Measurements from ENCODE around the gene BEST1.

Gene BEST1

GRCh38 chr11:62008193-62008592, 58.0 kb downstream of the BEST1 start:
- no peak for TF ChIP-seq Cebpa-rat (IDR thresholded peaks at IDR 0.05)
- H4K20me1 ChIP-seq: no peaks in the 10 kb centered on the region
- H3K4me3 ChIP-seq: no peak overlapping the region
- H3K27ac ChIP-seq: peak overlapping the region in 3 of 11 experiments; percentile 9 to 27 (median 15); a peak in 3 of 22 replicates
- peaks cover 28 to 82% (median 47%) of the 10 kb centered on the region in 10 experiments for H3K4me1 ChIP-seq
- H3K9me3 ChIP-seq (replicated peaks in 1 of 11): peaks cover 0 to 8% (median 0%) of the 10 kb centered on the region in 11 experiments; a peak in 2 of 22 replicates
- H3K27me3 ChIP-seq: no peaks in the 10 kb centered on the region
- no peak overlapping the region for H3K9ac ChIP-seq
- peak overlapping the region in 1 of 11 experiments; percentile 23; a peak in 2 of 22 replicates for H3K4me2 ChIP-seq
- H3K36me3 ChIP-seq: no peaks in the 10 kb centered on the region

- Histone ChIP-seq H3K4me3 (no peak overlapping the region), H3K36me3 (no peaks in the 10 kb centered on the region), H3K9ac (peak overlapping the region in 1 of 11 experiments; percentile 0; a peak in 1 of 22 replicates), H3K4me2 (peak overlapping the region in 3 of 11 experiments; percentile 6 to 44 (median 28); a peak in 3 of 22 replicates), H3K27me3 (no peaks in the 10 kb centered on the region), H3K9me3 (replicated peaks in 1 of 11) (peaks cover 0 to 8% (median 0%) of the 10 kb centered on the region in 11 experiments; a peak in 3 of 22 replicates), H4K20me1 (no peaks in the 10 kb centered on the region), H3K27ac (peak overlapping the region in 6 of 11 experiments; percentile 12 to 51 (median 24); a peak in 9 of 22 replicates), H3K4me1 (peaks cover 23 to 84% (median 35%) of the 10 kb centered on the region in 10 experiments)
- TF ChIP-seq Cebpa-rat (IDR thresholded peaks at IDR 0.05): no peak
These were observed 60.9 kb downstream of the BEST1 start for GRCh38 chr11:62010935-62011528.

DNA sequence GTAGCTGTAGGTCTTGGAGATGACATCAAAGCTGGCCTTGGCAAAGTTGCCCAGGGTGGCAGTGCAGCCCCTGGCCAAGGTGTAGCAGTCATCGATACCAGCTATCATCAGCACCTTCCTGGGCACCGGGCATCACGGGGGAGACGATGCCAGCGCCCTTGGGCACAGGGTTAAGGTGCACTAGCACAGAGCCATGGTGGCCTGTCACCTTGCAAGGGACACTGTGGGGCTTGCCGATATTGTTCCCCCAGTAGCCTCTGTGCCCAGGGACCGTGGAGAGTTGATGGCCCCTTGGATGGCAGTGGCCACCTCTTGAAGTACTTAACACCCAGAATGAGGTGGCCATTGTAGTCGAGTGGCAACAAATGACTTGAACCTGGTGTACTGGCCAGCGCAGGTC, 61.7 kb downstream of the BEST1 start:
- H3K27me3 ChIP-seq: no peaks in the 10 kb centered on the region
- H3K9me3 ChIP-seq (replicated peaks in 1 of 11): peaks cover 0 to 8% (median 0%) of the 10 kb centered on the region in 11 experiments; a peak in 3 of 22 replicates
- no peak overlapping the region for H3K9ac ChIP-seq
- H3K4me3 ChIP-seq: no peak overlapping the region
- H3K27ac ChIP-seq: peak overlapping the region in 3 of 11 experiments; percentile 32 to 100 (median 63); a peak in 6 of 22 replicates
- no peaks in the 10 kb centered on the region for H3K36me3 ChIP-seq
- TF ChIP-seq Cebpa-rat (IDR thresholded peaks at IDR 0.05): no peak
- H4K20me1 ChIP-seq: no peaks in the 10 kb centered on the region
- H3K4me1 ChIP-seq: peaks cover 21 to 82% (median 29%) of the 10 kb centered on the region in 10 experiments
- H3K4me2 ChIP-seq: peak overlapping the region in 3 of 11 experiments; percentile 65 to 80 (median 66); a peak in 5 of 22 replicates

DNA sequence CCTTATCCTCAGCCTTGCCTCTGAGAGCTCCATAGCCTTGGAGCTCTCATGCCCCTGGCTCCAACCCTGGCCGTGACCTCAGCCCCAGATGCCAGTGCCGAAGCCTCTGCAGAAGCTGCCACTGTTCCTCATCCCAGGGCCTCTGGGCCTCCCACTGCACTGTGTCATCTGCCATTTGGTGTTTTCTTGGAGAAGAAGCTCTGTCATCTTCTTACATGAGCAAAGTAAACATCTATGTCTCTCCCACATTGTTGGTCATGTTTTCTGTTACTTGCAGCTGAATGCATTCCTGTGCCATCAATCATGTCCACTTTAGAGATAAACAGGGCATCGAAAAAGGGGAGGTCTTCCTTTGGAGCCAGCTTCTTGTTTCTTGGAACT, 62.3 kb downstream of the BEST1 start:
- TF ChIP-seq Cebpa-rat (IDR thresholded peaks at IDR 0.05): no peak
- Histone ChIP-seq H3K27ac (peak overlapping the region in 8 of 11 experiments; percentile 15 to 100 (median 56); a peak in 13 of 22 replicates), H3K4me1 (peaks cover 21 to 82% (median 29%) of the 10 kb centered on the region in 10 experiments), H3K4me2 (peak overlapping the region in 7 of 11 experiments; percentile 7 to 80 (median 63); a peak in 13 of 22 replicates), H4K20me1 (no peaks in the 10 kb centered on the region), H3K36me3 (no peaks in the 10 kb centered on the region), H3K27me3 (no peaks in the 10 kb centered on the region), H3K9ac (peak overlapping the region in 1 of 11 experiments; percentile 55; a peak in 1 of 22 replicates), H3K9me3 (replicated peaks in 1 of 11) (peaks cover 0 to 8% (median 0%) of the 10 kb centered on the region in 11 experiments; a peak in 3 of 22 replicates), H3K4me3 (no peak overlapping the region)

DNA sequence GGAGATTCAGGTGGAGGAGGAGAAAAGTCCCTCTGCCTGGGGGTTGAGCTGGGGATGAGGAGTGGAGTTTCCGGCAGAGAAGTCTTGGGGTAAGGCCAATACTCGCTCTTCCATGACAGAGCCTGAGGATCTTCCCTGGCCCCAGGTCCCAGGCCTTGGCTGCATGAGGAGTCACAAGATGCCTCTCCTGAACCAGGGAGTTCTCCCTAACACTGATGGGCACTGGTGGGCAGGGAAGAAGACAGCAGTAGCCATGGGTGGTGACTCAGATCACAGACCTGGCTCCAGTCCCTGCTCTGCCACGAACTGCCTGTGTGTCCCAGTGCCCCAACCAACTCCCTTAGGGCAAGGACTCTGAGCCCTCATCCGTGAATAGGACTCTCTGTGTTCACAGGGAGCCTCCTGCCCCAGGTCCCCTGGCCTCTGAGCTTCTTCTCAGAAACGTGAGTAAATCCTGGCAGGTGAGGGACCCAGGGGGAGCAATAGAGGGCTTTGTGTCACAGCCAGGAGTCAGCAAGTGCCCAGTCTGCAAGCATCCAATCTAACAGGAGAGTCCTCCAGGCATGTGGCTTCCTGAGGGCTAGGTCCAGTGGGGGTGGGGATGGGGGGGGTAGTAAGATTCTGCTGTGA, 62.8 kb downstream of the BEST1 start:
- Histone ChIP-seq H4K20me1 (no peaks in the 10 kb centered on the region), H3K27me3 (no peaks in the 10 kb centered on the region), H3K27ac (peak overlapping the region in 8 of 11 experiments; percentile 15 to 100 (median 56); a peak in 13 of 22 replicates), H3K4me3 (no peak overlapping the region), H3K36me3 (no peaks in the 10 kb centered on the region), H3K9ac (peak overlapping the region in 5 of 11 experiments; percentile 9 to 55 (median 31); a peak in 3 of 22 replicates), H3K4me1 (peaks cover 21 to 82% (median 33%) of the 10 kb centered on the region in 10 experiments), H3K4me2 (peak overlapping the region in 8 of 11 experiments; percentile 7 to 80 (median 54); a peak in 14 of 22 replicates), H3K9me3 (replicated peaks in 1 of 11) (peaks cover 0 to 4% (median 0%) of the 10 kb centered on the region in 11 experiments; a peak in 3 of 22 replicates)
- TF ChIP-seq Cebpa-rat (IDR thresholded peaks at IDR 0.05): no peak
